HCT116 (cell line): ENCODE data around the gene PAX8. TPM values are rescaled to one million over a fixed set of nuclear protein-coding genes. Genes with fewer than 3 reads are reported as not detected.
A peak's percentile ranks its signal among the peaks of the same experiment; 100 is the strongest.

ENCODE experiments used
- ATAC-seq: fragments of 200-7000 bp; cut with Tn5 transposase; 2 replicates; pipeline ENCODE4 v1.9.1; 2020; ENCODE audit warnings: mild to moderate bottlenecking, moderate library complexity
- BruUV-seq: library from RNA; stranded (reverse); fragments of 400-500 nt; replicated peaks from 2 replicates; lab custom pipeline; 2021; lab: Mats Ljungman, UMichigan
- CTCF ChIA-PET: fragments of 300-600 bp; sonication (Branson Sonifier 250); formaldehyde crosslinking; loops from one replicate; lab custom pipeline; 2021; ENCODE audit warnings: antibody characterized with exemption; lab: Charles Lee
- POLR2A ChIA-PET: fragments of 300-600, 350-600 bp; sonication (Branson Sonifier 250); formaldehyde crosslinking; loops from one replicate; lab custom pipeline; 2021; ENCODE audit warnings: antibody characterized with exemption; lab: Charles Lee
- RAD21 ChIA-PET, 2 experiments: fragments of 300-600 bp; sonication (Branson Sonifier 250); formaldehyde crosslinking; loops; one replicate each; lab custom pipeline; 2023; ENCODE audit warnings: low total read pairs in 2 of 2; ENCODE audit not compliant: uncharacterized antibody in 2 of 2, unreplicated experiment in 2 of 2, low non-redundant PET in 1 of 2; lab: Charles Lee
- DNase-seq: peaks from one replicate; pipeline ENCODE4 v3.0.0-alpha.2; 2010; ENCODE audit warnings: low read depth, low spot score
- H2AFZ ChIP-seq: fragments of 200-600 bp; shearing (Covaris generic), sonication (generic); 2 replicates; pipeline ENCODE4 v1.6.1; 2017; ENCODE audit warnings: low read depth, mixed run types, mixed read lengths, antibody characterized with exemption, low read length; ENCODE audit not compliant: poor library complexity, severe bottlenecking
- H3K27ac ChIP-seq: 2 replicates; pipeline ENCODE4 v1.5.1; 2012; ENCODE audit warnings: low read depth, low read length
- H3K27me3 ChIP-seq: fragments of 200-600 bp; sonication (generic); 2 replicates; pipeline ENCODE4 v1.6.1; 2016; ENCODE audit warnings: mixed run types, low read length, mixed read lengths; ENCODE audit not compliant: insufficient read depth
- H3K36me3 ChIP-seq, 2 experiments: fragments of 200-500 bp in 1 of 2; fragments of 200-600 bp in 1 of 2; sonication (Bioruptor generic) in 1 of 2; sonication (generic) in 1 of 2; 2 replicates each; pipeline versions ENCODE4 v1.5.1 to v1.6.1; 2014 to 2016; ENCODE audit warnings: low read length in 2 of 2, inconsistent platforms in 1 of 2, mixed read lengths in 1 of 2, mixed run types in 1 of 2; ENCODE audit not compliant: insufficient read depth in 2 of 2, control insufficient read depth in 1 of 2
- H3K4me1 ChIP-seq, 2 experiments: fragments of 200-600 bp in 1 of 2; sonication (generic) in 1 of 2; 2 replicates each; pipeline versions ENCODE4 v1.5.1 to v1.6.1; 2012 to 2017; ENCODE audit warnings: low read length in 2 of 2, inconsistent platforms in 1 of 2, mild to moderate bottlenecking in 1 of 2, mixed read lengths in 1 of 2, mixed run types in 1 of 2, moderate library complexity in 1 of 2; ENCODE audit not compliant: insufficient read depth in 2 of 2, control insufficient read depth in 1 of 2
- H3K4me2 ChIP-seq: fragments of 200-600 bp; sonication (generic); 2 replicates; pipeline ENCODE4 v1.6.1; 2017; ENCODE audit warnings: mixed run types, low read length, mixed read lengths
- H3K4me3 ChIP-seq, 2 experiments: fragments of 200-600 bp in 1 of 2; sonication (generic) in 1 of 2; replicated peaks in 1 of 2; 2 replicates each; pipeline ENCODE4 v1.5.1; 2011 to 2016; ENCODE audit warnings: low read length in 2 of 2, control low read depth in 1 of 2, low read depth in 1 of 2, mild to moderate bottlenecking in 1 of 2, mixed read lengths in 1 of 2, mixed run types in 1 of 2
- H3K79me2 ChIP-seq: fragments of 200-600 bp; sonication (generic); 2 replicates; pipeline ENCODE4 v1.6.1; 2017; ENCODE audit warnings: mild to moderate bottlenecking, mixed run types, low read length, moderate library complexity, mixed read lengths; ENCODE audit not compliant: insufficient read depth
- H3K9ac ChIP-seq: fragments of 200-600 bp; sonication (generic); 2 replicates; pipeline ENCODE4 v1.6.1; 2016; ENCODE audit warnings: low read length, mixed read lengths
- H3K9me2 ChIP-seq: fragments of 200-600 bp; sonication (generic), shearing (Covaris generic); 2 replicates; pipeline ENCODE4 v1.6.1; 2017; ENCODE audit warnings: mixed run types, mild to moderate bottlenecking, moderate library complexity; ENCODE audit not compliant: insufficient read depth
- H3K9me3 ChIP-seq, 2 experiments: fragments of 200-500 bp in 1 of 2; fragments of 200-600 bp in 1 of 2; sonication (Bioruptor generic) in 1 of 2; sonication (generic) in 1 of 2; 2 replicates each; pipeline ENCODE4 v1.6.1; 2014 to 2017; ENCODE audit warnings: low read length in 2 of 2, mixed read lengths in 2 of 2, inconsistent platforms in 1 of 2, low read depth in 1 of 2, mild to moderate bottlenecking in 1 of 2, mixed run types in 1 of 2, moderate library complexity in 1 of 2; ENCODE audit not compliant: control insufficient read depth in 1 of 2, insufficient read depth in 1 of 2
- H4K20me1 ChIP-seq: fragments of 200-600 bp; sonication (generic), shearing (Covaris generic); 2 replicates; pipeline ENCODE4 v1.6.1; 2017; ENCODE audit warnings: mixed run types, mild to moderate bottlenecking, moderate library complexity; ENCODE audit not compliant: insufficient read depth
- CBX3 ChIP-seq: IDR thresholded peaks from 2 replicates; pipeline ENCODE4 v1.6.1; 2012; ENCODE audit warnings: low read depth
- EGR1 ChIP-seq: IDR thresholded peaks from 2 replicates; pipeline ENCODE4 v1.6.1; 2012; ENCODE audit warnings: low read depth
- ELF1 ChIP-seq: IDR thresholded peaks from 2 replicates; pipeline ENCODE4 v1.6.1; 2012; ENCODE audit warnings: low read depth, borderline replicate concordance
- EZH2 ChIP-seq: fragments of 200-600 bp; sonication (generic); IDR thresholded peaks from 2 replicates; pipeline ENCODE4 v1.6.1; 2017; ENCODE audit warnings: antibody characterized with exemption, mixed run types
- EZH2phosphoT487 ChIP-seq: fragments of 200-600 bp; IDR thresholded peaks from 2 replicates; pipeline ENCODE4 v1.6.1; 2018; ENCODE audit warnings: antibody characterized with exemption, borderline replicate concordance
- FOSL1 ChIP-seq: IDR thresholded peaks from 2 replicates; pipeline ENCODE4 v1.6.1; 2012; ENCODE audit warnings: low read depth
- JUND ChIP-seq: IDR thresholded peaks from 2 replicates; pipeline ENCODE4 v1.6.1; 2012
- POLR2A ChIP-seq: IDR thresholded peaks from 2 replicates; pipeline ENCODE4 v1.7.0; 2011; ENCODE audit warnings: borderline replicate concordance; ENCODE audit not compliant: insufficient read depth, insufficient read length; ENCODE audit errors: extremely low read depth
- POLR2AphosphoS5 ChIP-seq: IDR thresholded peaks from 2 replicates; pipeline ENCODE4 v1.6.1; 2011; ENCODE audit warnings: mild to moderate bottlenecking, low read depth, low read length, moderate library complexity
- RAD21 ChIP-seq: IDR thresholded peaks from 2 replicates; pipeline ENCODE4 v1.6.1; 2012; ENCODE audit warnings: low read depth, mild to moderate bottlenecking
- SIN3A ChIP-seq: IDR thresholded peaks from 2 replicates; pipeline ENCODE4 v1.6.1; 2012; ENCODE audit warnings: low read depth
- SP1 ChIP-seq: IDR thresholded peaks from 2 replicates; pipeline ENCODE4 v1.6.1; 2012; ENCODE audit warnings: low read depth
- SRF ChIP-seq: IDR thresholded peaks from 2 replicates; pipeline ENCODE4 v1.6.1; 2012; ENCODE audit warnings: low read depth
- YY1 ChIP-seq: IDR thresholded peaks from 2 replicates; pipeline ENCODE4 v1.6.1; 2011; ENCODE audit warnings: low read length, low read depth, moderate library complexity, mild to moderate bottlenecking; ENCODE audit not compliant: insufficient replicate concordance; ENCODE audit errors: extremely low read depth
- ZFX ChIP-seq: fragments of 450-650 bp; IDR thresholded peaks from 2 replicates; pipeline ENCODE4 v1.6.1; 2017
- intact Hi-C: fragments of 100-400 bp; cut with micrococcal nuclease; formaldehyde crosslinking; loops from 2 replicates; pipeline ENCODE4 v1.10.0; 2022
- total RNA-seq: library from RNA; stranded (reverse); gene quantifications from one replicate; pipeline ENCODE4 v1.2.1, GENCODE V29; 2021; ENCODE audit not compliant: unreplicated experiment
- TF ChIP-seq, protein P1 (sequence below): IDR thresholded peaks from 2 replicates; pipeline ENCODE4 v1.6.1; 2012; ENCODE audit warnings: low read depth
- TF ChIP-seq, protein P2 (sequence below): IDR thresholded peaks from 2 replicates; pipeline ENCODE4 v1.6.1; 2012
- TF ChIP-seq, protein P3 (sequence below): IDR thresholded peaks from 2 replicates; pipeline ENCODE4 v1.6.1; 2012
- TF ChIP-seq, protein P4 (sequence below), 3 experiments: fragments of 200-600 bp in 1 of 3; sonication (generic) in 1 of 3; IDR thresholded peaks in 2 of 3; conservative IDR thresholded peaks in 1 of 3; 2 replicates each; pipeline ENCODE4 v1.5.1; 2012 to 2017; ENCODE audit warnings: low read depth in 2 of 3, low read length in 2 of 3, antibody characterized with exemption in 1 of 3, borderline replicate concordance in 1 of 3, control low read depth in 1 of 3, mild to moderate bottlenecking in 1 of 3, mixed read lengths in 1 of 3, mixed run types in 1 of 3, moderate library complexity in 1 of 3; ENCODE audit not compliant: insufficient read depth in 1 of 3

Gene PAX8
- total RNA-seq, 1 experiment from 2014 or later: 4.4 TPM

DNA sequence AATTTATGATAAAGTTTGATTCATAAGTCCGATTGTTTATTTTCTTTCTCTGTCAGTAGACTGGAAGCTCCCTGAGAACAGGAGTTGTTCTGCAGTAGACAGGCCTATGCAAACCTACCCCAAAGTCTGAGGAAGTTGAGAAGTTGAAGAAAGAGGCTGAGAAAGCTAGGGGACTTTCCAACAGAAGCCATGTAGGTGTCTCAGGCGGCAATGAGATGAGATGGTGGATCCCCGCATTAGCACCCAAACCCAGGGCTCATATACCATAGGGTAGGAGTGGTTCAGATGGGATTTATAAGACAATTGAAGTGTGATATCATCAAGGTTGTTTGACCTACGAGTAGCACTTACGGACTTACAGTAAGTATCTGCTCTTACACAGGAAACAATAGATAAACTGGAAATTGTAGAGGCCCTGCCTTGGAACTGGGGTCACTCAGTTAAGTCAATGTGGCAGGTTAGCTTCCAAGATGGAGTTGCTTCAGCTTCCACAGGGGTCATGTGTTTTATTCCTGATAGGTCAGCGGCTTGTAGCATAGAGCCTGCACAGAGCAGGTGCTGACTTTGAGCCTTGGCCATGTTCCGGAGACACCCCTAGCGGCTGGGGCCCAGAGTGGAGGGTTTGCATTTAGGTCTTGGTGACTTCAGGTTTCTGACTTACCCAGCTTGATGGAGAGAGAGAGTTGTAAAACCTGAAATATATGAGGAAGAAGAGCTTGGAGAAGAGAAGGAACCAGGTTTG, 107.2 kb downstream of the PAX8 start:
- Histone ChIP-seq H3K9me2 (no peaks in the 10 kb centered on the region), H3K4me1 (no peaks in the 10 kb centered on the region), H3K9ac (no peak overlapping the region), H2AFZ (no peak overlapping the region), H3K4me3 (no peak overlapping the region), H3K9me3 (no peaks in the 10 kb centered on the region), H3K79me2 (no peaks in the 10 kb centered on the region), H3K36me3 (no peaks in the 10 kb centered on the region), H4K20me1 (no peaks in the 10 kb centered on the region), H3K4me2 (no peak overlapping the region), H3K27ac (no peak overlapping the region), H3K27me3 (no peaks in the 10 kb centered on the region)
- ATAC-seq: peak; percentile 42; the same call in 1 of the 2 replicates
- intact Hi-C loops: no loop called here
- no peak for DNase-seq
- RAD21 ChIA-PET: no interaction called here
- no TSS peak for BruUV-seq
- no peak for TF ChIP-seq POLR2AphosphoS5
- no peak for TF ChIP-seq SP1
- TF ChIP-seq CBX3: no peak
- TF ChIP-seq EZH2: no peak
- no peak for TF ChIP-seq POLR2A
- no peak for TF ChIP-seq EZH2phosphoT487
- TF ChIP-seq, protein P1, sequence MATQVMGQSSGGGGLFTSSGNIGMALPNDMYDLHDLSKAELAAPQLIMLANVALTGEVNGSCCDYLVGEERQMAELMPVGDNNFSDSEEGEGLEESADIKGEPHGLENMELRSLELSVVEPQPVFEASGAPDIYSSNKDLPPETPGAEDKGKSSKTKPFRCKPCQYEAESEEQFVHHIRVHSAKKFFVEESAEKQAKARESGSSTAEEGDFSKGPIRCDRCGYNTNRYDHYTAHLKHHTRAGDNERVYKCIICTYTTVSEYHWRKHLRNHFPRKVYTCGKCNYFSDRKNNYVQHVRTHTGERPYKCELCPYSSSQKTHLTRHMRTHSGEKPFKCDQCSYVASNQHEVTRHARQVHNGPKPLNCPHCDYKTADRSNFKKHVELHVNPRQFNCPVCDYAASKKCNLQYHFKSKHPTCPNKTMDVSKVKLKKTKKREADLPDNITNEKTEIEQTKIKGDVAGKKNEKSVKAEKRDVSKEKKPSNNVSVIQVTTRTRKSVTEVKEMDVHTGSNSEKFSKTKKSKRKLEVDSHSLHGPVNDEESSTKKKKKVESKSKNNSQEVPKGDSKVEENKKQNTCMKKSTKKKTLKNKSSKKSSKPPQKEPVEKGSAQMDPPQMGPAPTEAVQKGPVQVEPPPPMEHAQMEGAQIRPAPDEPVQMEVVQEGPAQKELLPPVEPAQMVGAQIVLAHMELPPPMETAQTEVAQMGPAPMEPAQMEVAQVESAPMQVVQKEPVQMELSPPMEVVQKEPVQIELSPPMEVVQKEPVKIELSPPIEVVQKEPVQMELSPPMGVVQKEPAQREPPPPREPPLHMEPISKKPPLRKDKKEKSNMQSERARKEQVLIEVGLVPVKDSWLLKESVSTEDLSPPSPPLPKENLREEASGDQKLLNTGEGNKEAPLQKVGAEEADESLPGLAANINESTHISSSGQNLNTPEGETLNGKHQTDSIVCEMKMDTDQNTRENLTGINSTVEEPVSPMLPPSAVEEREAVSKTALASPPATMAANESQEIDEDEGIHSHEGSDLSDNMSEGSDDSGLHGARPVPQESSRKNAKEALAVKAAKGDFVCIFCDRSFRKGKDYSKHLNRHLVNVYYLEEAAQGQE: no peak
- TF ChIP-seq, protein P2, sequence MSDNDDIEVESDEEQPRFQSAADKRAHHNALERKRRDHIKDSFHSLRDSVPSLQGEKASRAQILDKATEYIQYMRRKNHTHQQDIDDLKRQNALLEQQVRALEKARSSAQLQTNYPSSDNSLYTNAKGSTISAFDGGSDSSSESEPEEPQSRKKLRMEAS: no peak
- TF ChIP-seq SRF: no peak
- TF ChIP-seq RAD21: no peak
- TF ChIP-seq FOSL1: no peak
- TF ChIP-seq YY1: no peak
- TF ChIP-seq, protein P3, sequence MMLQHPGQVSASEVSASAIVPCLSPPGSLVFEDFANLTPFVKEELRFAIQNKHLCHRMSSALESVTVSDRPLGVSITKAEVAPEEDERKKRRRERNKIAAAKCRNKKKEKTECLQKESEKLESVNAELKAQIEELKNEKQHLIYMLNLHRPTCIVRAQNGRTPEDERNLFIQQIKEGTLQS: no peak
- TF ChIP-seq, protein P4, sequence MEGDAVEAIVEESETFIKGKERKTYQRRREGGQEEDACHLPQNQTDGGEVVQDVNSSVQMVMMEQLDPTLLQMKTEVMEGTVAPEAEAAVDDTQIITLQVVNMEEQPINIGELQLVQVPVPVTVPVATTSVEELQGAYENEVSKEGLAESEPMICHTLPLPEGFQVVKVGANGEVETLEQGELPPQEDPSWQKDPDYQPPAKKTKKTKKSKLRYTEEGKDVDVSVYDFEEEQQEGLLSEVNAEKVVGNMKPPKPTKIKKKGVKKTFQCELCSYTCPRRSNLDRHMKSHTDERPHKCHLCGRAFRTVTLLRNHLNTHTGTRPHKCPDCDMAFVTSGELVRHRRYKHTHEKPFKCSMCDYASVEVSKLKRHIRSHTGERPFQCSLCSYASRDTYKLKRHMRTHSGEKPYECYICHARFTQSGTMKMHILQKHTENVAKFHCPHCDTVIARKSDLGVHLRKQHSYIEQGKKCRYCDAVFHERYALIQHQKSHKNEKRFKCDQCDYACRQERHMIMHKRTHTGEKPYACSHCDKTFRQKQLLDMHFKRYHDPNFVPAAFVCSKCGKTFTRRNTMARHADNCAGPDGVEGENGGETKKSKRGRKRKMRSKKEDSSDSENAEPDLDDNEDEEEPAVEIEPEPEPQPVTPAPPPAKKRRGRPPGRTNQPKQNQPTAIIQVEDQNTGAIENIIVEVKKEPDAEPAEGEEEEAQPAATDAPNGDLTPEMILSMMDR (IDR thresholded peaks at IDR 0.05 in 2 of 3, conservative IDR thresholded peaks at IDR 0.05 in 1 of 3; ENCODE audit: borderline replicate concordance in 1 of 3, insufficient read depth in 1 of 3, low read depth in 2 of 3, low read length in 2 of 3): no peak
- TF ChIP-seq ZFX: no peak
- TF ChIP-seq SIN3A: no peak
- no peak for TF ChIP-seq ELF1
- TF ChIP-seq EGR1: no peak
- no peak for TF ChIP-seq JUND
- POLR2A ChIA-PET: no interaction called here
- CTCF ChIA-PET: no interaction called here
